HAP-1 (cell line): Measurements from ENCODE around the gene FAM200C.

ENCODE experiments used
- DNase-seq, 2 experiments: peaks; one replicate each; pipeline ENCODE4 v3.0.0-alpha.2; 2016 to 2020; ENCODE audit warnings: low spot score in 2 of 2
- H3K27me3 ChIP-seq: fragments of 250-450 bp; sonication (Bioruptor Pico); 2 replicates; pipeline ENCODE4 v1.5.1; 2020; ENCODE audit warnings: low read depth, mild to moderate bottlenecking, moderate library complexity
- H3K36me3 ChIP-seq: fragments of 250-450 bp; sonication (Bioruptor Pico); replicated peaks from 2 replicates; pipeline ENCODE4 v1.5.1; 2020; ENCODE audit warnings: mild to moderate bottlenecking
- H3K4me1 ChIP-seq: fragments of 250-450 bp; sonication (Bioruptor Pico); 2 replicates; pipeline ENCODE4 v1.5.1; 2020; ENCODE audit warnings: mild to moderate bottlenecking
- H3K4me3 ChIP-seq: fragments of 250-450 bp; sonication (Bioruptor Pico); 2 replicates; pipeline ENCODE4 v1.5.1; 2020; ENCODE audit warnings: mild to moderate bottlenecking, moderate library complexity
- H3K9me3 ChIP-seq: fragments of 250-450 bp; sonication (Bioruptor Pico); 2 replicates; pipeline ENCODE4 v1.5.1; 2020; ENCODE audit warnings: mild to moderate bottlenecking, moderate library complexity
- in situ Hi-C: fragments of 300-500 bp; cut with MboI; formaldehyde crosslinking; loops from 3 replicates; pipeline ENCODE4 v1.14.3; 2020; ENCODE audit warnings: low sequenced_read_pairs, inconsistent platforms, mixed read lengths

The FAM200C gene

GRCh38 chr5:160369990-160370712 is 29.7 kb downstream of the FAM200C start, which contains the start of gene C1QTNF2:
Gene C1QTNF2, minus strand, starts transcription at chr5:160370626. Its CDS starts 15,615 bp downstream, at chr5:160355011.
- DNase-seq, result peak; percentile 14 to 60
- peak within 1 kb of the TSS; percentile 28 for H3K4me3 ChIP-seq

GRCh38 chr5:160367885-160368284 is 32.0 kb downstream of the FAM200C start:
- no peaks in the 10 kb centered on the region for H3K36me3 ChIP-seq
- peaks cover 33% of the 10 kb centered on the region for H3K27me3 ChIP-seq
- in situ Hi-C loops, result no loop called here
- H3K9me3 ChIP-seq, result no peaks in the 10 kb centered on the region
- DNase-seq, result no peak
- H3K4me3 ChIP-seq, result no peak overlapping the region
- H3K4me1 ChIP-seq, result no peaks in the 10 kb centered on the region

More at GRCh38 chr5:160369990-160370712, 29.7 kb downstream of the FAM200C start, which contains the start of gene C1QTNF2:
- no peaks in the 10 kb centered on the region for H3K9me3 ChIP-seq
- H3K27me3 ChIP-seq, result peaks cover 46% of the 10 kb centered on the region
- no peaks in the 10 kb centered on the region for H3K4me1 ChIP-seq
- no peaks in the 10 kb centered on the region for H3K36me3 ChIP-seq
- in situ Hi-C loops, result no loop called here

GRCh38 chr5:160367261-160367660 is 32.6 kb downstream of the FAM200C start:
- DNase-seq, result no peak
- H3K4me1 ChIP-seq, result no peaks in the 10 kb centered on the region
- in situ Hi-C loops, result no loop called here
- no peaks in the 10 kb centered on the region for H3K9me3 ChIP-seq
- H3K4me3 ChIP-seq, result no peak overlapping the region
- no peaks in the 10 kb centered on the region for H3K36me3 ChIP-seq
- H3K27me3 ChIP-seq, result peaks cover 33% of the 10 kb centered on the region

- DNase-seq, result no peak
- Histone ChIP-seq H3K27me3 (peaks cover 25% of the 10 kb centered on the region), H3K4me1 (no peaks in the 10 kb centered on the region), H3K4me3 (no peak overlapping the region), H3K36me3 (no peaks in the 10 kb centered on the region), H3K9me3 (no peaks in the 10 kb centered on the region)
- in situ Hi-C loops, result no loop called here
These were observed 33.6 kb downstream of the FAM200C start for GRCh38 chr5:160366230-160366629.

- no peak for DNase-seq
- Histone ChIP-seq H3K36me3 (no peaks in the 10 kb centered on the region), H3K27me3 (peaks cover under 1% of the 10 kb centered on the region; the same call in 1 of the 2 replicates), H3K9me3 (no peaks in the 10 kb centered on the region), H3K4me3 (no peak overlapping the region), H3K4me1 (no peaks in the 10 kb centered on the region)
- in situ Hi-C loops, result no loop called here
These were observed 36.0 kb downstream of the FAM200C start for GRCh38 chr5:160363660-160364395.

- no peaks in the 10 kb centered on the region for H3K27me3 ChIP-seq
- H3K9me3 ChIP-seq, result no peaks in the 10 kb centered on the region
- in situ Hi-C loops, result no loop called here
- no peak overlapping the region for H3K4me3 ChIP-seq
- DNase-seq, result no peak
- no peaks in the 10 kb centered on the region for H3K36me3 ChIP-seq
- no peaks in the 10 kb centered on the region for H3K4me1 ChIP-seq
These were observed 36.6 kb downstream of the FAM200C start for GRCh38 chr5:160363211-160363610.

GRCh38 chr5:160361624-160362228 is 38.1 kb downstream of the FAM200C start:
- Histone ChIP-seq H3K27me3 (no peaks in the 10 kb centered on the region), H3K4me1 (no peaks in the 10 kb centered on the region), H3K4me3 (no peak overlapping the region), H3K36me3 (no peaks in the 10 kb centered on the region), H3K9me3 (no peaks in the 10 kb centered on the region)
- no peak for DNase-seq
- in situ Hi-C loops, result no loop called here

GRCh38 chr5:160360310-160360709 is 39.5 kb downstream of the FAM200C start:
- H3K27me3 ChIP-seq, result no peaks in the 10 kb centered on the region
- H3K9me3 ChIP-seq, result no peaks in the 10 kb centered on the region
- H3K36me3 ChIP-seq, result no peaks in the 10 kb centered on the region
- H3K4me3 ChIP-seq, result no peak overlapping the region
- H3K4me1 ChIP-seq, result no peaks in the 10 kb centered on the region
- in situ Hi-C loops, result no loop called here
- no peak for DNase-seq

GRCh38 chr5:160359816-160360215 is 40.0 kb downstream of the FAM200C start:
- no peak for DNase-seq
- no peaks in the 10 kb centered on the region for H3K27me3 ChIP-seq
- no peaks in the 10 kb centered on the region for H3K4me1 ChIP-seq
- H3K9me3 ChIP-seq, result no peaks in the 10 kb centered on the region
- H3K4me3 ChIP-seq, result no peak overlapping the region
- in situ Hi-C loops, result no loop called here
- H3K36me3 ChIP-seq, result no peaks in the 10 kb centered on the region

- in situ Hi-C loops, result no loop called here
- no peaks in the 10 kb centered on the region for H3K9me3 ChIP-seq
- DNase-seq, result no peak
- no peaks in the 10 kb centered on the region for H3K27me3 ChIP-seq
- H3K36me3 ChIP-seq, result no peaks in the 10 kb centered on the region
- H3K4me3 ChIP-seq, result no peak overlapping the region
- H3K4me1 ChIP-seq, result no peaks in the 10 kb centered on the region
These were observed 40.6 kb downstream of the FAM200C start for GRCh38 chr5:160359242-160359641.

GRCh38 chr5:160357861-160358411 is 41.9 kb downstream of the FAM200C start:
- in situ Hi-C loops, result no loop called here
- Histone ChIP-seq H3K4me3 (no peak overlapping the region), H3K27me3 (no peaks in the 10 kb centered on the region), H3K9me3 (no peaks in the 10 kb centered on the region), H3K36me3 (no peaks in the 10 kb centered on the region), H3K4me1 (no peaks in the 10 kb centered on the region)
- DNase-seq, result no peak

GRCh38 chr5:160357394-160357793 is 42.5 kb downstream of the FAM200C start:
- Histone ChIP-seq H3K4me1 (no peaks in the 10 kb centered on the region), H3K9me3 (no peaks in the 10 kb centered on the region), H3K4me3 (no peak overlapping the region), H3K36me3 (no peaks in the 10 kb centered on the region), H3K27me3 (no peaks in the 10 kb centered on the region)
- in situ Hi-C loops, result no loop called here
- DNase-seq, result no peak

- H3K36me3 ChIP-seq, result no peaks in the 10 kb centered on the region
- in situ Hi-C loops, result no loop called here
- DNase-seq, result no peak
- H3K4me1 ChIP-seq, result no peaks in the 10 kb centered on the region
- H3K4me3 ChIP-seq, result no peak overlapping the region
- H3K9me3 ChIP-seq, result no peaks in the 10 kb centered on the region
- H3K27me3 ChIP-seq, result no peaks in the 10 kb centered on the region
These were observed 43.1 kb downstream of the FAM200C start for GRCh38 chr5:160356550-160357347.
